H1 (cell line): ENCODE data around the gene CDC45. TPM values are rescaled to one million over a fixed set of nuclear protein-coding genes. Genes with fewer than 3 reads are reported as not detected.

ENCODE experiments used
- YY1 ChIP-seq: IDR thresholded peaks from 2 replicates; pipeline ENCODE4 v1.6.1; 2011; ENCODE audit warnings: low read depth, mild to moderate bottlenecking, low read length
- polyA plus RNA-seq, 7 experiments: library from polyadenylated mRNA; depleted of rRNA in 3 of 7; stranded (reverse) in 5 of 7; unstranded in 2 of 7; fragments of >200 nt in 5 of 7; fragments of 200-250 nt in 2 of 7; gene quantifications; 1 replicate in 5 of 7; 2 replicates in 1 of 7; 4 replicates in 1 of 7; pipeline versions ENCODE4 v1.2.1 to v1.2.3, GENCODE V29; 2011 to 2013; ENCODE audit warnings: missing spikeins in 2 of 7, mixed read lengths in 2 of 7
- total RNA-seq: library from RNA; stranded (reverse); fragmentation: NEBNext Ultra II Directional; extraction: Animal tissue kit (Norgen Biotek cat#: 25700); gene quantifications from 2 replicates; pipeline ENCODE4 v1.2.1, GENCODE V29; 2021

Gene CDC45
- total and polyA plus RNA-seq, 2 of the 8 experiments (the other 6 are each of a cell fraction or from before 2014, with no cell fraction given): 31.9 to 37.7 TPM

DNA sequence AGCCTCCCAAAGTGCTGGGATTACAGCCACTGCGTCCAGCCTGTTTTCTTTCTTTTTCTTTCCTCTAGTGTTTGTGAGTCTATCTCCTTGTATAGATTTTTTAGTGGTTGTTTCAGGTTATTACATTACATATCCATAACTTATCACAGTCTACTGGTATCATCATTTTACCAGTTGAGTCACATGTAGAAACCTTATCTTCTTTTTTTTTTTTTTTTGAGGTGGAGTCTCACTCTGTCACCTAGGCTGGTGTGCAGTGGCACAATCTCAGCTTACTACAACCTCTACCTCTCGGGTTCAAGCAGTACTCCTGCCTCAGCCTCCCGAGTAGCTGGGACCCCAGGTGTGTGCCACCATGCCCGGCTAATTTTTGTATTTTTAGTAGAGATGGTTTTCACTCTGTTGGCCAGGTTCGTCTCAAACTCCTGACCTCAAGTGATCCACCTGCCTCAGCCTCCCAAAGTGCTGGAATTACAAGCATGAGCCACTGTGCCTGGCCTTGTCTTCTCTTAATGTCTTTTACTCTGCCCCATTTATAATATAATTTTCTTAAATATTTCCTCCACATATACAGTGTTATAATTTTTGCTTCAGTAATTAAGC, 11.0 kb downstream of the CDC45 start (continued):
- TF ChIP-seq YY1: no peak
